GM19438 (cell line): ENCODE data around the gene ZC3H8.

Experiments
- ATAC-seq: cut with Tn5 transposase; IDR thresholded peaks from one replicate; pipeline ENCODE4 v1.9.1; 2021; ENCODE audit warnings: low read depth; ENCODE audit not compliant: unreplicated experiment

The ZC3H8 gene

DNA sequence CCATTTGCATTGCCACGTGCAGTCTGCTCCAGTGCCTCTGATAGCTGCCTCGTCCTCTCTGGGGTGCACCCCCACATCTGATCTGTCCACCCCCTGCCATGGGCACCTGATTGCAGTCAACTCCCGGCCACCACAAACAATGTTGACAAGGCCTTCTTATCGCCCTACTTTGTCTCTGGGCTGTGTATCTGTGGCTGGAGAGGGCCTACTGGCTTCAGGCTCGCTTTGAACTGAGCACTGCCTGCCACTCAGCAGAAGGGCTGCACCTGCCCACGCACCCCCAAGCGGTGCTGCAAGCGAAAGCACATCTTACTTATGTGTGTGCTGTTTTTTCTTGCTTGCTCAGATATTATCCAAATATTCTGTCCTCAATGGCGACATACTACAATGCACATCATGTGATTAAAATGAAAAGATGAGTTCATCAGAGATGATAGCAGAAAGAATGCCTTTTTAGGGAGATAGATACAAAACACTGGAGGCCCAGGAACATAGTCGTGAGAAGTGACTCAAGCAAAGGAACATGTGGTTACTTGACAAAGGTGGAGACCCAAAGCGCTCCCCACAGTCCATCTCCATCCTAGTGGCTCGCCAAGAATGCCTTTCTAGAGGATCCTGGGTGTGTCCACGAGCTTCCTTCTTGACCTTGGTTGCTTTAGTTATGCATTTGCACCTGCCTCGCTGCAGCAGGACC lies 87.9 kb downstream of the ZC3H8 start:
- no peak for ATAC-seq

GRCh38 chr2:112165296-112165695 lies 89.5 kb downstream of the ZC3H8 start:
- ATAC-seq = no peak

- ATAC-seq = no peak
Measured at GRCh38 chr2:112164876-112165275, 90.0 kb downstream of the ZC3H8 start.

- ATAC-seq = no peak
Measured at GRCh38 chr2:112163541-112163981, 91.3 kb downstream of the ZC3H8 start.

GRCh38 chr2:112162956-112163355 lies 91.9 kb downstream of the ZC3H8 start:
- ATAC-seq = no peak

- ATAC-seq = no peak
Measured at GRCh38 chr2:112162341-112162740, 92.5 kb downstream of the ZC3H8 start.
